Measurements from ENCODE around the gene CHCT1. TPM values are rescaled to one million over a fixed set of nuclear protein-coding genes. Genes with fewer than 3 reads are reported as not detected.

Gene CHCT1
- total RNA-seq, 2 donors from 2014 or later: not detected

- Mint-ChIP-seq H3K27ac (no peak overlapping the region), H3K36me3 (ENCODE audit: low read depth) (peaks cover 2% of the 10 kb centered on the region), H3K4me3 (no peak overlapping the region), H3K4me1 (peaks cover 4% of the 10 kb centered on the region), H3K27me3 (peaks cover 13% of the 10 kb centered on the region)
- no peaks in the 10 kb centered on the region for H3K9me3 ChIP-seq (ENCODE audit: control insufficient read depth, low read length, poor library complexity, severe bottlenecking)
- no peak for DNase-seq
- ATAC-seq: no peak
Measured at GRCh38 chr17:60436676-60437075, 14.4 kb downstream of the CHCT1 start.

GRCh38 chr17:60439501-60439900, 17.2 kb downstream of the CHCT1 start:
- DNase-seq (no peak), ATAC-seq (no peak)
- H3K9me3 ChIP-seq (ENCODE audit: control insufficient read depth, low read length, poor library complexity, severe bottlenecking): no peaks in the 10 kb centered on the region
- H3K36me3 Mint-ChIP-seq (ENCODE audit: low read depth): no peaks in the 10 kb centered on the region
- H3K4me1 Mint-ChIP-seq: peaks cover 4% of the 10 kb centered on the region
- H3K27me3 Mint-ChIP-seq: peaks cover 6% of the 10 kb centered on the region
- H3K4me3 Mint-ChIP-seq: no peak overlapping the region
- H3K27ac Mint-ChIP-seq: no peak overlapping the region

GRCh38 chr17:60442271-60443173, 20.2 kb downstream of the CHCT1 start:
- no peak for ATAC-seq
- no peaks in the 10 kb centered on the region for H3K36me3 Mint-ChIP-seq (ENCODE audit: low read depth)
- no peak overlapping the region for H3K4me3 Mint-ChIP-seq
- H3K27ac Mint-ChIP-seq: peak overlapping the region; percentile 72
- no peaks in the 10 kb centered on the region for H3K27me3 Mint-ChIP-seq
- no peaks in the 10 kb centered on the region for H3K9me3 ChIP-seq (ENCODE audit: control insufficient read depth, low read length, poor library complexity, severe bottlenecking)
- peaks cover 2% of the 10 kb centered on the region for H3K4me1 Mint-ChIP-seq
- DNase-seq: no peak

- Mint-ChIP-seq H3K4me1 (peaks cover 2% of the 10 kb centered on the region), H3K27me3 (no peaks in the 10 kb centered on the region), H3K27ac (no peak overlapping the region), H3K36me3 (ENCODE audit: low read depth) (no peaks in the 10 kb centered on the region), H3K4me3 (no peak overlapping the region)
- ATAC-seq (no peak), DNase-seq (no peak)
- no peaks in the 10 kb centered on the region for H3K9me3 ChIP-seq (ENCODE audit: control insufficient read depth, low read length, poor library complexity, severe bottlenecking)
Measured at GRCh38 chr17:60443713-60444112, 21.4 kb downstream of the CHCT1 start.

GRCh38 chr17:60445144-60445543, 22.9 kb downstream of the CHCT1 start:
- H3K9me3 ChIP-seq (ENCODE audit: control insufficient read depth, low read length, poor library complexity, severe bottlenecking): no peaks in the 10 kb centered on the region
- no peak for ATAC-seq
- no peaks in the 10 kb centered on the region for H3K27me3 Mint-ChIP-seq
- peaks cover 2% of the 10 kb centered on the region for H3K36me3 Mint-ChIP-seq (ENCODE audit: low read depth)
- H3K27ac Mint-ChIP-seq: no peak overlapping the region
- no peak for DNase-seq
- no peak overlapping the region for H3K4me3 Mint-ChIP-seq
- H3K4me1 Mint-ChIP-seq: peaks cover 2% of the 10 kb centered on the region

GRCh38 chr17:60447375-60447774, 25.1 kb downstream of the CHCT1 start:
- DNase-seq (no peak), ATAC-seq (no peak)
- Mint-ChIP-seq H3K4me3 (no peak overlapping the region), H3K27ac (no peak overlapping the region), H3K4me1 (no peaks in the 10 kb centered on the region), H3K36me3 (ENCODE audit: low read depth) (peaks cover 2% of the 10 kb centered on the region), H3K27me3 (no peaks in the 10 kb centered on the region)
- H3K9me3 ChIP-seq (ENCODE audit: control insufficient read depth, low read length, poor library complexity, severe bottlenecking): no peaks in the 10 kb centered on the region

- no peaks in the 10 kb centered on the region for H3K9me3 ChIP-seq (ENCODE audit: control insufficient read depth, low read length, poor library complexity, severe bottlenecking)
- no peak overlapping the region for H3K27ac Mint-ChIP-seq
- H3K4me3 Mint-ChIP-seq: no peak overlapping the region
- ATAC-seq (no peak), DNase-seq (no peak)
- peaks cover 2% of the 10 kb centered on the region for H3K4me1 Mint-ChIP-seq
- H3K27me3 Mint-ChIP-seq: no peaks in the 10 kb centered on the region
- H3K36me3 Mint-ChIP-seq (ENCODE audit: low read depth): peaks cover 2% of the 10 kb centered on the region
Measured at GRCh38 chr17:60451071-60451470, 28.8 kb downstream of the CHCT1 start.

GRCh38 chr17:60451965-60452364, 29.7 kb downstream of the CHCT1 start:
- no peak overlapping the region for H3K27ac Mint-ChIP-seq
- ATAC-seq: no peak
- DNase-seq: no peak
- H3K27me3 Mint-ChIP-seq: no peaks in the 10 kb centered on the region
- H3K4me1 Mint-ChIP-seq: peaks cover 6% of the 10 kb centered on the region
- H3K36me3 Mint-ChIP-seq (ENCODE audit: low read depth): peaks cover 7% of the 10 kb centered on the region
- H3K9me3 ChIP-seq (ENCODE audit: control insufficient read depth, low read length, poor library complexity, severe bottlenecking): no peaks in the 10 kb centered on the region
- no peak overlapping the region for H3K4me3 Mint-ChIP-seq

GRCh38 chr17:60455378-60455777, 33.1 kb downstream of the CHCT1 start:
- H3K27ac Mint-ChIP-seq: no peak overlapping the region
- no peak for DNase-seq

GRCh38 chr17:60457148-60457547, 34.9 kb downstream of the CHCT1 start:
- ATAC-seq: no peak
- H3K27ac Mint-ChIP-seq: peak overlapping the region; percentile 6

More at GRCh38 chr17:60455378-60455777, 33.1 kb downstream of the CHCT1 start:
- ATAC-seq: no peak
- Mint-ChIP-seq H3K36me3 (ENCODE audit: low read depth) (peaks cover 12% of the 10 kb centered on the region), H3K27me3 (no peaks in the 10 kb centered on the region), H3K4me1 (peaks cover 8% of the 10 kb centered on the region), H3K4me3 (no peak overlapping the region)
- no peaks in the 10 kb centered on the region for H3K9me3 ChIP-seq (ENCODE audit: control insufficient read depth, low read length, poor library complexity, severe bottlenecking)

GRCh38 chr17:60461584-60461983, 39.3 kb downstream of the CHCT1 start:
- no peak overlapping the region for H3K27ac Mint-ChIP-seq
- no peak overlapping the region for H3K4me3 Mint-ChIP-seq
- no peak for DNase-seq
- peaks cover 13% of the 10 kb centered on the region for H3K36me3 Mint-ChIP-seq (ENCODE audit: low read depth)
- H3K4me1 Mint-ChIP-seq: peaks cover 8% of the 10 kb centered on the region
- H3K9me3 ChIP-seq (ENCODE audit: control insufficient read depth, low read length, poor library complexity, severe bottlenecking): no peaks in the 10 kb centered on the region
- ATAC-seq: no peak
- no peaks in the 10 kb centered on the region for H3K27me3 Mint-ChIP-seq

More at GRCh38 chr17:60457148-60457547, 34.9 kb downstream of the CHCT1 start:
- H3K27me3 Mint-ChIP-seq: no peaks in the 10 kb centered on the region
- peaks cover 12% of the 10 kb centered on the region for H3K36me3 Mint-ChIP-seq (ENCODE audit: low read depth)
- no peaks in the 10 kb centered on the region for H3K9me3 ChIP-seq (ENCODE audit: control insufficient read depth, low read length, poor library complexity, severe bottlenecking)
- H3K4me1 Mint-ChIP-seq: peaks cover 8% of the 10 kb centered on the region
- no peak for DNase-seq
- H3K4me3 Mint-ChIP-seq: no peak overlapping the region

- DNase-seq: no peak
Measured at GRCh38 chr17:60463157-60463835, 41.0 kb downstream of the CHCT1 start.

GRCh38 chr17:60464343-60464742, 42.1 kb downstream of the CHCT1 start:
- no peak for ATAC-seq
- H3K27ac Mint-ChIP-seq: peak overlapping the region; percentile 56

More at GRCh38 chr17:60463157-60463835, 41.0 kb downstream of the CHCT1 start:
- Mint-ChIP-seq H3K27me3 (no peaks in the 10 kb centered on the region), H3K4me1 (peaks cover 8% of the 10 kb centered on the region), H3K4me3 (no peak overlapping the region), H3K36me3 (ENCODE audit: low read depth) (peaks cover 7% of the 10 kb centered on the region), H3K27ac (no peak overlapping the region)
- H3K9me3 ChIP-seq (ENCODE audit: control insufficient read depth, low read length, poor library complexity, severe bottlenecking): no peaks in the 10 kb centered on the region
- no peak for ATAC-seq

More at GRCh38 chr17:60464343-60464742, 42.1 kb downstream of the CHCT1 start:
- Mint-ChIP-seq H3K4me1 (peaks cover 8% of the 10 kb centered on the region), H3K36me3 (ENCODE audit: low read depth) (peaks cover 7% of the 10 kb centered on the region), H3K4me3 (no peak overlapping the region), H3K27me3 (no peaks in the 10 kb centered on the region)
- DNase-seq: no peak
- no peaks in the 10 kb centered on the region for H3K9me3 ChIP-seq (ENCODE audit: control insufficient read depth, low read length, poor library complexity, severe bottlenecking)
